ENCODE results near the gene CDK8. TPM values are rescaled to one million over a fixed set of nuclear protein-coding genes. Genes with fewer than 3 reads are reported as not detected.
"Not testable (repeated sequence)": the region's sequence is repeated elsewhere in the genome, so short reads cannot be mapped to it uniquely, and the experiment has no call there.

Gene CDK8
- total RNA-seq, 3 donors from 2014 or later (not counting 1 experiment from before 2014, with no cell fraction given), result 10.0 to 13.1 (median 10.9) TPM

GRCh38 chr13:26247011-26247410 lies 6.9 kb upstream of the CDK8 start:
- intact Hi-C loops (cut with micrococcal nuclease), result no loop called here
- no peak for TF ChIP-seq CTCF (IDR thresholded peaks at IDR 0.05)

DNA sequence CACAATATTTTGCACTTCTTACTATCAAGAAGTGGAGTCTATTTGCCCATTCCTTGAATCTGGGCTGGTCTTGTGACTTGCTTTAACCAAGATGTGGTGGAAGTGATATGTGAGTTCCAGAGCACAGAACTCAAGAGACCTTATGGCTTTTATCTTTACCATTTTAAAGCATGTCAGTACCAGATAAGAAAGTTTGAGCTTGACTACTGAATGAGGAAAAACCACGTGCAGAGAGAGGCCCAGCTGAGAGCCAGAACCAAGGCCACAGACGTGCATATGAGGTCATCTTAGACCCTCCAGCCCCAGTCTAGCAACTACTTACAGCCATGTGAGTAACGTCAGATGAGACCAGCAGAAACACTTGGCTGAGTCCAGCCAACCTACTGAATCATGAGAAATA lies 6.3 kb upstream of the CDK8 start:
- no peaks in the 10 kb centered on the region for H3K36me3 ChIP-seq (ENCODE audit: control insufficient read depth, insufficient read depth, low read length)
- H3K4me3 ChIP-seq (ENCODE audit: low read length), result no peak overlapping the region
- Mint-ChIP-seq H3K9me3 (no peaks in the 10 kb centered on the region), H3K4me3 (no peak overlapping the region), H3K27me3 (ENCODE audit: low read depth in 2 of 2) (peaks cover 9 to 18% of the 10 kb centered on the region in 2 donors), H3K36me3 (no peaks in the 10 kb centered on the region), H3K27ac (no peak overlapping the region), H3K4me1 (no peaks in the 10 kb centered on the region)
- no peak overlapping the region for H3K27ac ChIP-seq (ENCODE audit: low read length)
- H3K27me3 ChIP-seq (ENCODE audit: control insufficient read depth, insufficient read depth, low read length), result peaks cover 2% of the 10 kb centered on the region
- WGBS (ENCODE audit: insufficient coverage), result 38% methylated on average over 2 of the region's 3 CpGs
- no peaks in the 10 kb centered on the region for H3K9me3 ChIP-seq (ENCODE audit: control insufficient read depth, insufficient read depth, low read length)
- ATAC-seq (no peak), DNase-seq (no peak)
- no peak for TF ChIP-seq CTCF (IDR thresholded peaks at IDR 0.05)
- no peaks in the 10 kb centered on the region for H3K4me1 ChIP-seq (ENCODE audit: control insufficient read depth, insufficient read depth, low read length)
- intact Hi-C loops (cut with micrococcal nuclease), result no loop called here

More at GRCh38 chr13:26247011-26247410, 6.9 kb upstream of the CDK8 start:
- no peaks in the 10 kb centered on the region for H3K36me3 ChIP-seq (ENCODE audit: control insufficient read depth, insufficient read depth, low read length)
- no peaks in the 10 kb centered on the region for H3K4me1 ChIP-seq (ENCODE audit: control insufficient read depth, insufficient read depth, low read length)
- no peaks in the 10 kb centered on the region for H3K36me3 Mint-ChIP-seq
- H3K27me3 ChIP-seq (ENCODE audit: control insufficient read depth, insufficient read depth, low read length), result peaks cover 2% of the 10 kb centered on the region
- no peak overlapping the region for H3K4me3 ChIP-seq (ENCODE audit: low read length)
- WGBS (ENCODE audit: insufficient coverage), result 75% methylated on average over 1 of the region's 2 CpGs
- no peak overlapping the region for H3K27ac Mint-ChIP-seq
- H3K4me3 Mint-ChIP-seq, result no peak overlapping the region
- H3K27ac ChIP-seq (ENCODE audit: low read length), result no peak overlapping the region
- peaks cover 15 to 24% of the 10 kb centered on the region in 2 donors for H3K27me3 Mint-ChIP-seq (ENCODE audit: low read depth in 2 of 2)
- ATAC-seq (no peak), DNase-seq (no peak)
- no peaks in the 10 kb centered on the region for H3K4me1 Mint-ChIP-seq
- H3K9me3 Mint-ChIP-seq, result no peaks in the 10 kb centered on the region
- H3K9me3 ChIP-seq (ENCODE audit: control insufficient read depth, insufficient read depth, low read length), result no peaks in the 10 kb centered on the region

GRCh38 chr13:26249551-26249950 lies 4.4 kb upstream of the CDK8 start:
- peaks cover 3% of the 10 kb centered on the region for H3K4me1 ChIP-seq (ENCODE audit: control insufficient read depth, insufficient read depth, low read length)
- Mint-ChIP-seq H3K27me3 (ENCODE audit: low read depth in 2 of 2) (no peaks in the 10 kb centered on the region), H3K9me3 (no peaks in the 10 kb centered on the region), H3K4me1 (peaks cover 7 to 8% of the 10 kb centered on the region in 2 donors), H3K36me3 (no peaks in the 10 kb centered on the region), H3K4me3 (no peak overlapping the region), H3K27ac (no peak overlapping the region)
- no peak overlapping the region for H3K4me3 ChIP-seq (ENCODE audit: low read length)
- H3K27ac ChIP-seq (ENCODE audit: low read length), result no peak overlapping the region
- H3K9me3 ChIP-seq (ENCODE audit: control insufficient read depth, insufficient read depth, low read length), result no peaks in the 10 kb centered on the region
- H3K36me3 ChIP-seq (ENCODE audit: control insufficient read depth, insufficient read depth, low read length), result no peaks in the 10 kb centered on the region
- intact Hi-C loops (cut with micrococcal nuclease), result no loop called here
- H3K27me3 ChIP-seq (ENCODE audit: control insufficient read depth, insufficient read depth, low read length), result peaks cover 2% of the 10 kb centered on the region
- no peak for ATAC-seq
- TF ChIP-seq CTCF (IDR thresholded peaks at IDR 0.05), result no peak
- no peak for DNase-seq

GRCh38 chr13:26252006-26252405 lies 1.9 kb upstream of the CDK8 start:
- not testable (repeated sequence) for H3K36me3 Mint-ChIP-seq

More at GRCh38 chr13:26252006-26252405, 1.9 kb upstream of the CDK8 start:
- H3K4me1 ChIP-seq (ENCODE audit: control insufficient read depth, insufficient read depth, low read length); H3K27me3 ChIP-seq (ENCODE audit: control insufficient read depth, insufficient read depth, low read length); H3K9me3 Mint-ChIP-seq; DNase-seq; H3K9me3 ChIP-seq (ENCODE audit: control insufficient read depth, insufficient read depth, low read length); H3K4me3 ChIP-seq (ENCODE audit: low read length); H3K4me3 Mint-ChIP-seq; ATAC-seq; H3K36me3 ChIP-seq (ENCODE audit: control insufficient read depth, insufficient read depth, low read length); H3K27me3 Mint-ChIP-seq (ENCODE audit: low read depth in 2 of 2); H3K27ac Mint-ChIP-seq; H3K27ac ChIP-seq (ENCODE audit: low read length): not testable (repeated sequence)
- peaks cover 23 to 24% of the 10 kb centered on the region in 2 donors for H3K4me1 Mint-ChIP-seq
- intact Hi-C loops (cut with micrococcal nuclease), result loop anchor here (5.0 kb wide), 1 partner anchor 950 kb away; the partner anchor contains the start of gene NUP58
- 97% methylated on average over 3 of the region's 4 CpGs for WGBS (ENCODE audit: insufficient coverage)
